ENCODE results near the gene GRK6. TPM values are rescaled to one million over a fixed set of nuclear protein-coding genes. Genes with fewer than 3 reads are reported as not detected.

GRK6 gene
- total and polyA plus RNA-seq, 9 of the 15 experiments (the other 6 are each of a cell fraction or from before 2014, with no cell fraction given) = 0.63 to 122 (median 44.5) TPM

GRCh38 chr5:177378884-177379883, 47.3 kb upstream of the GRK6 start (continued):
- TF ChIP-seq SOX6 (IDR thresholded peaks at IDR 0.05) (0 out of 2 replicates have a peak, but pooled peaks have one; percentile 11), ETV5 (CRISPR knock-in tag; IDR thresholded peaks at IDR 0.05; ENCODE audit: low read depth) (no peak), TFE3 (CRISPR knock-in tag; IDR thresholded peaks at IDR 0.05) (no peak), HMGXB4 (CRISPR knock-in tag; IDR thresholded peaks at IDR 0.05) (no peak), CHAMP1 (IDR thresholded peaks at IDR 0.05) (peak; percentile 71; the same call in 1 of the 2 replicates), ZNF511 (CRISPR knock-in tag; IDR thresholded peaks at IDR 0.05) (no peak; the same call in 1 of the 2 replicates), RBBP5 (IDR thresholded peaks at IDR 0.05; ENCODE audit: borderline replicate concordance, insufficient read depth, low read length, poor library complexity, severe bottlenecking) (no peak), KDM1A (IDR thresholded peaks at IDR 0.05) (peak in 1 of 2 experiments; percentile 48; a peak in 1 of 4 replicates), CBFA2T3 (IDR thresholded peaks at IDR 0.05) (peak; percentile 56), ZNF584 (CRISPR knock-in tag; IDR thresholded peaks at IDR 0.05; ENCODE audit: low read depth) (peak; percentile 85), TEAD1 (CRISPR knock-in tag; IDR thresholded peaks at IDR 0.05) (0 out of 4 replicates have a peak, but pooled peaks of 1 of the 2 experiments have one; percentile 38), STAT5B (CRISPR knock-in tag; IDR thresholded peaks at IDR 0.05) (no peak), RBM34 (IDR thresholded peaks at IDR 0.05; ENCODE audit: borderline replicate concordance, insufficient read depth, low read length) (no peak), GATA2 (CRISPR knock-in tag; IDR thresholded peaks at IDR 0.05) (no peak), NRF1 (conservative IDR thresholded peaks at IDR 0.05 in 1 of 2, IDR thresholded peaks at IDR 0.05 in 1 of 2) (peak in 1 of 2 experiments; percentile 27; a peak in 1 of 4 replicates), PTBP1 (IDR thresholded peaks at IDR 0.05; ENCODE audit: low read depth, low read length) (no peak), CTBP1 (IDR thresholded peaks at IDR 0.05; ENCODE audit: borderline replicate concordance) (no peak), SPI1 (IDR thresholded peaks at IDR 0.05; ENCODE audit: borderline replicate concordance, low read depth, low read length) (no peak), MLX (CRISPR knock-in tag; conservative IDR thresholded peaks at IDR 0.05) (no peak)

Measured in K562 (cell line).